Measurements from ENCODE around the gene SLIT1. TPM values are rescaled to one million over a fixed set of nuclear protein-coding genes. Genes with fewer than 3 reads are reported as not detected.

The SLIT1 gene
- total RNA-seq, 2 experiments from 2014 or later: 0.13 to 1.0 TPM

DNA sequence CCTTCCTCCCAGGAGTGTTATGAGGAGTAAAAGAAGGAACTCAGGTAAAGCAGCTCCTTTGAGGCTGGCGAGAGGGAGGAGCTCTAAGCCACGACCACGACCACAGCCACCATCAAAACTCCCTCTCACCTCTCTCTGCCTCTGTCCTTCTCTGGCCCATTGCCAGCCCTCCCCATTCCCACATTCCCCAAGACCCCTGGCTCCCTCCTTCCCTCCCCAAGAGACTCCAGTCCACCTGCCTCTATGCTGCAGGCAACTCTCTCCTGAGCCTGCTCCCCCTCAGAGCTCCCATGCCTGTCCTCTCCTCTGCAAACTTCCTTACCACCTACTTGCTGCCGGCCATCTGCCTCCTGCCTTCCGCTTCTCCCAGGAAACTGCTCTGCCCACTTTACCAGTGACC is 9.5 kb downstream of the SLIT1 start:
- H2AFZ ChIP-seq (ENCODE audit: low read length): no peak overlapping the region
- H4K20me1 ChIP-seq (ENCODE audit: insufficient read depth, low read length): no peaks in the 10 kb centered on the region
- TF ChIP-seq, protein P1, sequence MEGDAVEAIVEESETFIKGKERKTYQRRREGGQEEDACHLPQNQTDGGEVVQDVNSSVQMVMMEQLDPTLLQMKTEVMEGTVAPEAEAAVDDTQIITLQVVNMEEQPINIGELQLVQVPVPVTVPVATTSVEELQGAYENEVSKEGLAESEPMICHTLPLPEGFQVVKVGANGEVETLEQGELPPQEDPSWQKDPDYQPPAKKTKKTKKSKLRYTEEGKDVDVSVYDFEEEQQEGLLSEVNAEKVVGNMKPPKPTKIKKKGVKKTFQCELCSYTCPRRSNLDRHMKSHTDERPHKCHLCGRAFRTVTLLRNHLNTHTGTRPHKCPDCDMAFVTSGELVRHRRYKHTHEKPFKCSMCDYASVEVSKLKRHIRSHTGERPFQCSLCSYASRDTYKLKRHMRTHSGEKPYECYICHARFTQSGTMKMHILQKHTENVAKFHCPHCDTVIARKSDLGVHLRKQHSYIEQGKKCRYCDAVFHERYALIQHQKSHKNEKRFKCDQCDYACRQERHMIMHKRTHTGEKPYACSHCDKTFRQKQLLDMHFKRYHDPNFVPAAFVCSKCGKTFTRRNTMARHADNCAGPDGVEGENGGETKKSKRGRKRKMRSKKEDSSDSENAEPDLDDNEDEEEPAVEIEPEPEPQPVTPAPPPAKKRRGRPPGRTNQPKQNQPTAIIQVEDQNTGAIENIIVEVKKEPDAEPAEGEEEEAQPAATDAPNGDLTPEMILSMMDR (conservative IDR thresholded peaks at IDR 0.05; ENCODE audit: low read length): no peak
- no peak for TF ChIP-seq EZH2phosphoT487 (IDR thresholded peaks at IDR 0.05; ENCODE audit: borderline replicate concordance, low read depth, low read length)
- no peaks in the 10 kb centered on the region for H3K9me2 ChIP-seq (ENCODE audit: insufficient read depth, low read length)
- H3K4me2 ChIP-seq (ENCODE audit: low read length): no peak overlapping the region
- no peak overlapping the region for H3K27ac ChIP-seq (ENCODE audit: low read depth, low read length, poor library complexity, severe bottlenecking)
- DNase-seq (ENCODE audit: low spot score): no peak
- no peaks in the 10 kb centered on the region for H3K4me1 ChIP-seq (ENCODE audit: insufficient read depth, low read length, poor library complexity, severe bottlenecking)
- H3K9me3 ChIP-seq (ENCODE audit: low read length): no peaks in the 10 kb centered on the region
- BruUV-seq (replicated peaks): no TSS peak
- no peaks in the 10 kb centered on the region for H3K79me2 ChIP-seq (ENCODE audit: insufficient read depth, low read depth, low read length)
- ChIA-PET POLR2A (interaction anchor here (1.0 kb wide), 1 partner anchor 68 kb away, joined by 3 read pairs; no protein-coding TSS in a partner anchor), CTCF (ENCODE audit: unreplicated experiment) (no interaction called here)
- no peaks in the 10 kb centered on the region for H3K36me3 ChIP-seq (ENCODE audit: insufficient read depth, low read length)
- H3K4me3 ChIP-seq (ENCODE audit: low read depth, low read length, poor library complexity, severe bottlenecking): no peak overlapping the region
- intact Hi-C loops (cut with micrococcal nuclease; ENCODE audit: unreplicated experiment): no loop called here

DNA sequence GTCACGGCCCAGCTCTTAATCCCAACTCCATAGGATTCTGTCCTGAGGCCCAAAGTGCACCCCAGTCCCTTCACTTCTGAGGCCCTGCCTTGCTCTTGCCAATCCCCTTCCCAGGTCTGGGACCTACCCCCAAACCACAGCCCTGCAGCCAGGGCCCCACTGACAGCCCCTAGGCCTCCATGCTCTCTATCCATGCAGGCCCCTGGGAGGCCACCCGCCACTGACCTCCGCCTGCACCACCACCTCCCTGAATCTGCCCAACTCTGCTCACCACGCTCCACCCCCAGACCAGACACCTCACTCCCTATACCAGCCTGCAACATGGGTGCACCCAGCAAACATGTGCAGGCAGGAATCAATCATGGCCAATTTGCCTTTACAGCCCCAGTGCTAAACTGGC is 10.2 kb downstream of the SLIT1 start:
- Histone ChIP-seq H3K9me3 (ENCODE audit: low read length) (no peaks in the 10 kb centered on the region), H4K20me1 (ENCODE audit: insufficient read depth, low read length) (no peaks in the 10 kb centered on the region), H3K4me1 (ENCODE audit: insufficient read depth, low read length, poor library complexity, severe bottlenecking) (no peaks in the 10 kb centered on the region), H3K9me2 (ENCODE audit: insufficient read depth, low read length) (no peaks in the 10 kb centered on the region), H3K4me3 (ENCODE audit: low read depth, low read length, poor library complexity, severe bottlenecking) (no peak overlapping the region), H3K4me2 (ENCODE audit: low read length) (no peak overlapping the region), H3K79me2 (ENCODE audit: insufficient read depth, low read depth, low read length) (no peaks in the 10 kb centered on the region), H3K27ac (ENCODE audit: low read depth, low read length, poor library complexity, severe bottlenecking) (no peak overlapping the region), H3K36me3 (ENCODE audit: insufficient read depth, low read length) (no peaks in the 10 kb centered on the region), H2AFZ (ENCODE audit: low read length) (no peak overlapping the region)
- no peak for DNase-seq (ENCODE audit: low spot score)
- TF ChIP-seq, protein P1 (conservative IDR thresholded peaks at IDR 0.05; ENCODE audit: low read length): no peak
- no peak for TF ChIP-seq EZH2phosphoT487 (IDR thresholded peaks at IDR 0.05; ENCODE audit: borderline replicate concordance, low read depth, low read length)
- ChIA-PET POLR2A (interaction anchor here (1.0 kb wide), 1 partner anchor 67 kb away, joined by 3 read pairs; no protein-coding TSS in a partner anchor), CTCF (ENCODE audit: unreplicated experiment) (no interaction called here)
- no TSS peak for BruUV-seq (replicated peaks)
- intact Hi-C loops (cut with micrococcal nuclease; ENCODE audit: unreplicated experiment): no loop called here

DNA sequence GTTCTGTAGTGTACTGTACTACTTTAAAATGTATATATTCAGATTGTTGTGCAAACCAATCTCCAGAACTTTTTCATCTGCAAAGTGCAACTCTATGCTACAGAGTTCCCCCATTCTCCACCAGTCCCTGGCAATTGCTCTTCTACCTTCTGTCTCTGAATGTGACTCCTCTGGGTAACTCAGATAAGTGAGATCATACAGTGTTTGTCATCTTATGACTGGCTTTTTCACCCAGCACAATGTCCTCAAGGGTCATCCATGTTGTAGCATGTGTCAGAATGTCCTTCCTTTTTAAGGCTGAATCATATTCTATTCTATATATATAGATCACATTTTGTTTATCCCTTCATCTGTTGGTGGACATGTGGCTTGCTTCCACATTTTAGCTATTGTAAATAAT is 10.8 kb downstream of the SLIT1 start:
- Histone ChIP-seq H3K4me3 (ENCODE audit: low read depth, low read length, poor library complexity, severe bottlenecking) (no peak overlapping the region), H3K9me3 (ENCODE audit: low read length) (no peaks in the 10 kb centered on the region), H3K4me1 (ENCODE audit: insufficient read depth, low read length, poor library complexity, severe bottlenecking) (no peaks in the 10 kb centered on the region), H3K27ac (ENCODE audit: low read depth, low read length, poor library complexity, severe bottlenecking) (no peak overlapping the region), H2AFZ (ENCODE audit: low read length) (no peak overlapping the region), H4K20me1 (ENCODE audit: insufficient read depth, low read length) (no peaks in the 10 kb centered on the region), H3K36me3 (ENCODE audit: insufficient read depth, low read length) (no peaks in the 10 kb centered on the region), H3K9me2 (ENCODE audit: insufficient read depth, low read length) (no peaks in the 10 kb centered on the region), H3K79me2 (ENCODE audit: insufficient read depth, low read depth, low read length) (no peaks in the 10 kb centered on the region), H3K4me2 (ENCODE audit: low read length) (no peak overlapping the region)
- no peak for DNase-seq (ENCODE audit: low spot score)
- CTCF ChIA-PET (ENCODE audit: unreplicated experiment): no interaction called here
- intact Hi-C loops (cut with micrococcal nuclease; ENCODE audit: unreplicated experiment): no loop called here
- TF ChIP-seq, protein P1 (conservative IDR thresholded peaks at IDR 0.05; ENCODE audit: low read length): no peak
- no peak for TF ChIP-seq EZH2phosphoT487 (IDR thresholded peaks at IDR 0.05; ENCODE audit: borderline replicate concordance, low read depth, low read length)
- POLR2A ChIA-PET: no interaction called here
- no TSS peak for BruUV-seq (replicated peaks)
